Gastroesophageal sphincter (tissue), 3 donors: ENCODE results near the gene DNAJC1.

Experiments used
- POLR2A ChIP-seq, 2 donors: fragments of 450-650 bp; IDR thresholded peaks; one replicate each; pipeline ENCODE4 v1.6.1; 2017; ENCODE audit warnings: antibody characterized with exemption in 2 of 2, mild to moderate bottlenecking in 2 of 2, moderate library complexity in 1 of 2
- POLR2AphosphoS5 ChIP-seq: sonication (generic); formaldehyde crosslinking; IDR thresholded peaks from one replicate; pipeline ENCODE4 v1.6.1; 2017; ENCODE audit warnings: antibody characterized with exemption
- TF ChIP-seq, protein P1 (sequence below), 4 experiments: fragments of 200-600 bp in 2 of 4; fragments of 450-650 bp in 2 of 4; sonication (generic) in 1 of 4; IDR thresholded peaks; one replicate each; pipeline ENCODE4 v1.5.1; 2017 to 2019; ENCODE audit warnings: antibody characterized with exemption in 4 of 4, mild to moderate bottlenecking in 2 of 4, moderate library complexity in 2 of 4

DNA sequence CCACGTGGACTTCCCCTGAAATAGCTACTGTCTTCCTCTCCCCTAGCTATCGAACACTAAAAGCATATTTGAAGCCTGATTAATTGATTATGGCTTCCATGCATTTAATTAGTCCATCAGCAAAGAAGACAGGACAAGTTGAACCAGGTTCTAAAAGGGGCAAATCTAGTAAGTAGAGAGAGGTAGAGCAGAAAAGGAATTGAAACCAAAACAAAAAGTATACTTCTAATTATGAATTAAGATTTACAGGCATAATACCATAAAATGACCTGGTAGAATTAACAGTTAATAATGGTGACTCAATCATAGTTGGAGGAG lies 393 bp upstream of the DNAJC1 start:
- no peak for TF ChIP-seq POLR2AphosphoS5
- no peak for TF ChIP-seq POLR2A (IDR thresholded peaks at IDR 0.05)
- TF ChIP-seq, protein P1, sequence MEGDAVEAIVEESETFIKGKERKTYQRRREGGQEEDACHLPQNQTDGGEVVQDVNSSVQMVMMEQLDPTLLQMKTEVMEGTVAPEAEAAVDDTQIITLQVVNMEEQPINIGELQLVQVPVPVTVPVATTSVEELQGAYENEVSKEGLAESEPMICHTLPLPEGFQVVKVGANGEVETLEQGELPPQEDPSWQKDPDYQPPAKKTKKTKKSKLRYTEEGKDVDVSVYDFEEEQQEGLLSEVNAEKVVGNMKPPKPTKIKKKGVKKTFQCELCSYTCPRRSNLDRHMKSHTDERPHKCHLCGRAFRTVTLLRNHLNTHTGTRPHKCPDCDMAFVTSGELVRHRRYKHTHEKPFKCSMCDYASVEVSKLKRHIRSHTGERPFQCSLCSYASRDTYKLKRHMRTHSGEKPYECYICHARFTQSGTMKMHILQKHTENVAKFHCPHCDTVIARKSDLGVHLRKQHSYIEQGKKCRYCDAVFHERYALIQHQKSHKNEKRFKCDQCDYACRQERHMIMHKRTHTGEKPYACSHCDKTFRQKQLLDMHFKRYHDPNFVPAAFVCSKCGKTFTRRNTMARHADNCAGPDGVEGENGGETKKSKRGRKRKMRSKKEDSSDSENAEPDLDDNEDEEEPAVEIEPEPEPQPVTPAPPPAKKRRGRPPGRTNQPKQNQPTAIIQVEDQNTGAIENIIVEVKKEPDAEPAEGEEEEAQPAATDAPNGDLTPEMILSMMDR (IDR thresholded peaks at IDR 0.05): no peak
